WTC11 (cell line): Measurements from ENCODE around the gene RTL1.

Experiments
- CREB1 ChIP-seq: sonication (generic); formaldehyde crosslinking; IDR thresholded peaks from 2 replicates; pipeline ENCODE4 v1.8.0; 2023; ENCODE audit warnings: mild to moderate bottlenecking, missing genetic modification reagents
- FOXJ3 ChIP-seq: sonication (generic); formaldehyde crosslinking; IDR thresholded peaks from 2 replicates; pipeline ENCODE4 v1.9.0; 2021; ENCODE audit warnings: missing genetic modification reagents, mild to moderate bottlenecking, borderline replicate concordance
- GABPB1 ChIP-seq: sonication (generic); formaldehyde crosslinking; IDR thresholded peaks from 2 replicates; pipeline ENCODE4 v1.8.1; 2023; ENCODE audit warnings: mild to moderate bottlenecking, missing genetic modification reagents
- JUN ChIP-seq: sonication (generic); formaldehyde crosslinking; IDR thresholded peaks from 2 replicates; pipeline ENCODE4 v1.8.0; 2023; ENCODE audit warnings: mild to moderate bottlenecking, missing genetic modification reagents
- SP1 ChIP-seq: sonication (generic); formaldehyde crosslinking; conservative IDR thresholded peaks from 2 replicates; pipeline ENCODE4 v1.8.1; 2022; ENCODE audit warnings: missing genetic modification reagents
- TCF7 ChIP-seq: sonication (generic); formaldehyde crosslinking; IDR thresholded peaks from 2 replicates; pipeline ENCODE4 v1.8.0; 2022; ENCODE audit warnings: mild to moderate bottlenecking, low read depth, missing genetic modification reagents, moderate library complexity
- ZBTB21 ChIP-seq: sonication (generic); formaldehyde crosslinking; IDR thresholded peaks from 2 replicates; pipeline ENCODE4 v1.8.1; 2023; ENCODE audit warnings: mild to moderate bottlenecking, missing genetic modification reagents, borderline replicate concordance
- ZNF121 ChIP-seq: sonication (generic); formaldehyde crosslinking; IDR thresholded peaks from 2 replicates; pipeline ENCODE4 v1.8.0; 2023; ENCODE audit warnings: missing genetic modification reagents
- ZNF263 ChIP-seq: sonication (generic); formaldehyde crosslinking; IDR thresholded peaks from 2 replicates; pipeline ENCODE4 v1.8.1; 2022; ENCODE audit warnings: low read depth, mild to moderate bottlenecking, moderate library complexity, missing genetic modification reagents
- TF ChIP-seq, protein P1 (sequence below): fragments of 200-600 bp; IDR thresholded peaks from 2 replicates; pipeline ENCODE4 v1.8.0; 2022; ENCODE audit warnings: antibody characterized with exemption
- TF ChIP-seq, protein P2 (sequence below): sonication (generic); formaldehyde crosslinking; IDR thresholded peaks from 2 replicates; pipeline ENCODE4 v1.8.0; 2022; ENCODE audit warnings: mild to moderate bottlenecking, missing genetic modification reagents
- TF ChIP-seq, protein P3 (sequence below): sonication (generic); formaldehyde crosslinking; IDR thresholded peaks from 2 replicates; pipeline ENCODE4 v1.8.0; 2022; ENCODE audit warnings: missing genetic modification reagents
- TF ChIP-seq, protein P4 (sequence below): sonication (generic); formaldehyde crosslinking; IDR thresholded peaks from 2 replicates; pipeline ENCODE4 v1.8.1; 2022; ENCODE audit warnings: mild to moderate bottlenecking, missing genetic modification reagents, moderate library complexity, borderline replicate concordance

DNA sequence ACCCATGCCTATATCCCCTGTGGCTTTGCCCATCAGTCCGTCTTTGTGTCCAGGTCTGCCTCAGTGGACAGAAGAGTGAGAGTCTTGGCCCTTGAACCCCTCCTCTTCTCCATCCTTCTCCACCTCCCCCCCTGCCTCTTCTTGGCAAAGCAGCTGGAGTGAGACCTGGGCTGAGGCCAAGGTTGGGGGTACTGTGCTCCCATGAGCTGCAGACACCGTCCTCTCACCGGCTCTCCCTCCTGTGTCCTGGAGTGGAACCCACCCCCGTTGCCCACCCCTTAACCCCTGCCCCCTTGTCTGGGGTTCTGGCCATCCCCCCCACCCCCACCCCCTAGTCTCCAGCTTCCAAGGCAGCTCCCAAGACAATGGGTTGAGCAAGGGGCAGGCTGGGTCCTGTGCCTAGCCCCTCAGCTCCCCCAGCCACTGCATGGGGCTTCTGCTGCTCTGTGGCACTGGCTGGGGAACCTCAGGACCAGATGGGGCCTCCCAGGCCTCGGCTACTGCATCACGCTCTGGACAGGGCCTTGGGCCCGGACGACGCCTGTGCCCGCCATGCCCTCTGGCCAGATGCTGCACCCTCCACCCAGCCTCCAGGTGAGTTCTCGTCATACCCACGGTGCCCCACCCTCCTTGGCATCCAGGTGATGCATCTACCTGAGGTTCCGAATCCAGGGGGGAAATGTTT is 35.7 kb downstream of the RTL1 start:
- TF ChIP-seq, protein P1, sequence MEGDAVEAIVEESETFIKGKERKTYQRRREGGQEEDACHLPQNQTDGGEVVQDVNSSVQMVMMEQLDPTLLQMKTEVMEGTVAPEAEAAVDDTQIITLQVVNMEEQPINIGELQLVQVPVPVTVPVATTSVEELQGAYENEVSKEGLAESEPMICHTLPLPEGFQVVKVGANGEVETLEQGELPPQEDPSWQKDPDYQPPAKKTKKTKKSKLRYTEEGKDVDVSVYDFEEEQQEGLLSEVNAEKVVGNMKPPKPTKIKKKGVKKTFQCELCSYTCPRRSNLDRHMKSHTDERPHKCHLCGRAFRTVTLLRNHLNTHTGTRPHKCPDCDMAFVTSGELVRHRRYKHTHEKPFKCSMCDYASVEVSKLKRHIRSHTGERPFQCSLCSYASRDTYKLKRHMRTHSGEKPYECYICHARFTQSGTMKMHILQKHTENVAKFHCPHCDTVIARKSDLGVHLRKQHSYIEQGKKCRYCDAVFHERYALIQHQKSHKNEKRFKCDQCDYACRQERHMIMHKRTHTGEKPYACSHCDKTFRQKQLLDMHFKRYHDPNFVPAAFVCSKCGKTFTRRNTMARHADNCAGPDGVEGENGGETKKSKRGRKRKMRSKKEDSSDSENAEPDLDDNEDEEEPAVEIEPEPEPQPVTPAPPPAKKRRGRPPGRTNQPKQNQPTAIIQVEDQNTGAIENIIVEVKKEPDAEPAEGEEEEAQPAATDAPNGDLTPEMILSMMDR, result no peak
- TF ChIP-seq, protein P2, sequence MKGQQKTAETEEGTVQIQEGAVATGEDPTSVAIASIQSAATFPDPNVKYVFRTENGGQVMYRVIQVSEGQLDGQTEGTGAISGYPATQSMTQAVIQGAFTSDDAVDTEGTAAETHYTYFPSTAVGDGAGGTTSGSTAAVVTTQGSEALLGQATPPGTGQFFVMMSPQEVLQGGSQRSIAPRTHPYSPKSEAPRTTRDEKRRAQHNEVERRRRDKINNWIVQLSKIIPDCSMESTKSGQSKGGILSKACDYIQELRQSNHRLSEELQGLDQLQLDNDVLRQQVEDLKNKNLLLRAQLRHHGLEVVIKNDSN (CRISPR knock-in tag), result no peak
- TF ChIP-seq JUN (CRISPR knock-in tag) (no peak), ZBTB21 (CRISPR knock-in tag) (no peak), ZNF263 (CRISPR knock-in tag) (no peak), ZNF121 (CRISPR knock-in tag) (no peak), TCF7 (no peak), FOXJ3 (CRISPR knock-in tag) (no peak), GABPB1 (CRISPR knock-in tag) (no peak), SP1 (CRISPR knock-in tag) (no peak), CREB1 (CRISPR knock-in tag) (no peak)
- TF ChIP-seq, protein P3, sequence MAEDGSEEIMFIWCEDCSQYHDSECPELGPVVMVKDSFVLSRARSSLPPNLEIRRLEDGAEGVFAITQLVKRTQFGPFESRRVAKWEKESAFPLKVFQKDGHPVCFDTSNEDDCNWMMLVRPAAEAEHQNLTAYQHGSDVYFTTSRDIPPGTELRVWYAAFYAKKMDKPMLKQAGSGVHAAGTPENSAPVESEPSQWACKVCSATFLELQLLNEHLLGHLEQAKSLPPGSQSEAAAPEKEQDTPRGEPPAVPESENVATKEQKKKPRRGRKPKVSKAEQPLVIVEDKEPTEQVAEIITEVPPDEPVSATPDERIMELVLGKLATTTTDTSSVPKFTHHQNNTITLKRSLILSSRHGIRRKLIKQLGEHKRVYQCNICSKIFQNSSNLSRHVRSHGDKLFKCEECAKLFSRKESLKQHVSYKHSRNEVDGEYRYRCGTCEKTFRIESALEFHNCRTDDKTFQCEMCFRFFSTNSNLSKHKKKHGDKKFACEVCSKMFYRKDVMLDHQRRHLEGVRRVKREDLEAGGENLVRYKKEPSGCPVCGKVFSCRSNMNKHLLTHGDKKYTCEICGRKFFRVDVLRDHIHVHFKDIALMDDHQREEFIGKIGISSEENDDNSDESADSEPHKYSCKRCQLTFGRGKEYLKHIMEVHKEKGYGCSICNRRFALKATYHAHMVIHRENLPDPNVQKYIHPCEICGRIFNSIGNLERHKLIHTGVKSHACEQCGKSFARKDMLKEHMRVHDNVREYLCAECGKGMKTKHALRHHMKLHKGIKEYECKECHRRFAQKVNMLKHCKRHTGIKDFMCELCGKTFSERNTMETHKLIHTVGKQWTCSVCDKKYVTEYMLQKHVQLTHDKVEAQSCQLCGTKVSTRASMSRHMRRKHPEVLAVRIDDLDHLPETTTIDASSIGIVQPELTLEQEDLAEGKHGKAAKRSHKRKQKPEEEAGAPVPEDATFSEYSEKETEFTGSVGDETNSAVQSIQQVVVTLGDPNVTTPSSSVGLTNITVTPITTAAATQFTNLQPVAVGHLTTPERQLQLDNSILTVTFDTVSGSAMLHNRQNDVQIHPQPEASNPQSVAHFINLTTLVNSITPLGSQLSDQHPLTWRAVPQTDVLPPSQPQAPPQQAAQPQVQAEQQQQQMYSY, result no peak
- TF ChIP-seq, protein P4, sequence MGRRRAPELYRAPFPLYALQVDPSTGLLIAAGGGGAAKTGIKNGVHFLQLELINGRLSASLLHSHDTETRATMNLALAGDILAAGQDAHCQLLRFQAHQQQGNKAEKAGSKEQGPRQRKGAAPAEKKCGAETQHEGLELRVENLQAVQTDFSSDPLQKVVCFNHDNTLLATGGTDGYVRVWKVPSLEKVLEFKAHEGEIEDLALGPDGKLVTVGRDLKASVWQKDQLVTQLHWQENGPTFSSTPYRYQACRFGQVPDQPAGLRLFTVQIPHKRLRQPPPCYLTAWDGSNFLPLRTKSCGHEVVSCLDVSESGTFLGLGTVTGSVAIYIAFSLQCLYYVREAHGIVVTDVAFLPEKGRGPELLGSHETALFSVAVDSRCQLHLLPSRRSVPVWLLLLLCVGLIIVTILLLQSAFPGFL, result no peak
